Measurements from ENCODE around the gene DENND6B.

The DENND6B gene

DNA sequence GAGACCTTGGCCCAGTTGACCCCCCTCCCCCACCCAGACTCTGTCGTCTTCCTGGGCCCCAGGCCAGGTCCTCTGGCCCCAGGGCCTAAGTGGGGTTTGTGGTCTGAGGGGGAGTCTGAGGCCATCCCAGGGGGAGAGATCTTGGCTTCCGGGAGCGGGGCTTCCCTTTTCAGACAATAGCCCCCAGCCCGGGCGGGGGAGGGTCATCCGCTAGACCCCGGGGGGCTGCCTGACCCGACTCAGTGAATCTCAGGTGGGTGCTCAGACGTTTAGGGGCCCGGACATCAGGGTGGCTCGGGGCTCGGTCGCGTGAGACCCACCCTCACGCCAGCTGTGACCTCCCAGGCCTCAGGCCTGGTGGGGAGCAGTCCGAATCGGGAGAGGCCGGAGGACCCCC, 57.2 kb downstream of the DENND6B start:
- DNase-seq: no peak

DNA sequence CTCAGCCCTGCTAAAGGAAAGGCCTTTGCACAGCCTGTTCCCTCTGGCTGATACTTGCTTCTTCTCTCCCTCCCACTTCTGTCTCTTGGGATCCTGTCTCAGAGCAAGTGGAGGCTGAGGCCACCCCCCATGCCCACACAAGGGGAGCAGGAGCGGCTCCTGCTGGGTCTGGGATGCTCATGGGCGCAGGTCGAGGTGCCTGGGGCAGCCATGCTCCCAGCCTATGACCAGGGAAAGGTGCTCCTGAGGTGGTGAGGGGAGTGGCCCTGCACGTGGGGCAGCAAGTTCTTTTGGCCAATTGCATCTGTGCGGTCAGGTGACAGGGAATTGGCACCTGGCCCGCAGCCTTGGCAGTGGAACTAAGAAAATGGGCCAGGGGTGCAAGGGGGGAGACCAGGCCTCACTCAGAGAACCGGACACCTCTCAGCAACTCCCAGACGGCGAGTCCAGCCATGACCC, 58.1 kb downstream of the DENND6B start:
- no peak for DNase-seq

DNA sequence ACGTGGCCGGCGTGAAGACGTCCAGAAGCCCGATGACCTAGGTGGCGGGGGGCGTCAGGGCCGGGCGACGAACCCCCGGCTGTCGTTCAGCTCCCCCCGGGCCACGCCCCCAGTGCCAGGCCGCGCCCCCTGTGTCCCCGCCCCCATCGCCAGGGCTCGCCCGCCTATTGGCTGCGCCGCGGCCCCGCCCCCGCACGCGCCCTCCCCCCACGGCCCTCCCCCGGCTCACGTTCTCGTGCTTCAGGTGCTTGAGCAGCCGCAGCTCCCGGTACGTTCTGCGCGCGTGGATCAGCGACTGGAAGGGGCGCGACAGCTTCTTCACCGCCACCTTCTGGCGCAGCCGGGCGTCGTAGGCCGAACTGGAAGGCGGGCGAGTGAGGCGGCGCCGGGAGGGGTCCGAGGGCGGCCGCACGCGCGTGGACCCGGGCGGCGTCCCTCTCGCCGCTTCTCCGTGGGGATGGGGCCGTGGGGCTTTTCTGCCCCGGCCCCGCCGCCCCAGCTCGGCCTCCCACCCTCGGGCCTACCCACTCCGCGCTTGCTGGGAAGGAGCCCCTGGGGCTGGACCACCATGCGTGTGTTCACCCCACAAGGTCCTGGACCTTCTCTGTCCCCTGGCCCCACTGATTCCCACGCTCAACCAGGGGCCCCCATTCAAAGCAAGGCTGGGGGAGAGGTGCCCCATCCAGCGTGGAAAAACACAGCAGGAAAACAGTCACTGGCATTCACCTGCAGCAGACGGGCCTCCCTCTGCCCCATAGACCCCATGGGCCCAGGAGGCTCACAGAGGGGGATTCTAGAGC, 59.0 kb downstream of the DENND6B start:
- peak; percentile 67 for DNase-seq

DNA sequence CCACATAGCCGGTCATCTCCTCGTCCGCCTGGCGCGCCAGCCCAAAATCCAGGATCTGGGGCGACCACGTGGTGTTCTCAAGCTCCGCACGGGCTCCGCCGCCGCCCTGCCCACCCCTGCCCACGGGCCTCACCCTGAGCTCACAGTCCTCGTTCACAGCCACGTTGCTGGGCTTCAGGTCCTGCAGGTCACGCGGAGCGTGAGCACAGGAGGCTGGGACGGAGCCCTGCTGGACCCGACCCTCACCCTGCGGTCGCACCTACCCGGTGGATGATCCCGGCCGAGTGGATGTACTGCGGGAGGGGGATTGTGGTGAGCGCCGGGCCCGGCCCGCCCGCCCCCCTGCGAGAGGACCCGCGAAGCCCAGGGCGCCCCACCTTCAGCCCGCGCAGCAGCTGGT, 59.8 kb downstream of the DENND6B start:
- DNase-seq: no peak

DNA sequence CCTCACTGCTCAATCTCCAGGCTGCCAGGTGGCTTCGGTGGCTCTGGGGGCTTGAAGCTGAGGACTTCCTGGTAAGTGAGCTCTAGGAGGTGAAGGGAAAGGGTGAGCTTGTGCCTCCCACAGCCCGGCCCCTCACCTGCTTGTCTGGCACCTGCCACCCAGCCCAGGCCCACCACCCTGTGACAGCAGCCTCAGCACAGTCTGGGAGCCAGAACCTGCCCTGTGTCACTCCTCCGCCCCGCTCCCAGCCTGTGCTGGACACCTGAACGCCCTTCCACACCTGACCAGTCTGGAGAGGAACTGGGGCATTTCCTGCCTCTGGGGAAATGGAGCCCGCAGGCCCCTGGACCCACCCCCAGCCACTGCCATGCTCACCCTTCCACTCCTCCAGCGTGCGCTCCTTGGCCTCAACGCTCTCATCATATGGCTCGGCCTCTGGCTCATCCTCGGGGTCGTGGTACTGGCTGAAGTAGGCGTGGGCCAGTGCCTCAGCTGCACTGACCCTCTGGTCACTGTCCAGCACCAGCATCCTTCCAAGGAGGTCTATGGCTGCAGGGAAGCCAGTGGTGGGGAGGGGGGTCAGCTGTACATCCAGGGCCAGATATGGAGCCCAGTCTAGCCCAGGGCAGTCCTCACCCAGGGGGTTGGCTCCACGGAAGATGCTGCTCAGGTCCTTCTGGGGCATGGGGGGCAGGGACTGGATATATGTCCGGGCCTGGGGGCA, 61.7 kb downstream of the DENND6B start:
- no peak for DNase-seq

DNA sequence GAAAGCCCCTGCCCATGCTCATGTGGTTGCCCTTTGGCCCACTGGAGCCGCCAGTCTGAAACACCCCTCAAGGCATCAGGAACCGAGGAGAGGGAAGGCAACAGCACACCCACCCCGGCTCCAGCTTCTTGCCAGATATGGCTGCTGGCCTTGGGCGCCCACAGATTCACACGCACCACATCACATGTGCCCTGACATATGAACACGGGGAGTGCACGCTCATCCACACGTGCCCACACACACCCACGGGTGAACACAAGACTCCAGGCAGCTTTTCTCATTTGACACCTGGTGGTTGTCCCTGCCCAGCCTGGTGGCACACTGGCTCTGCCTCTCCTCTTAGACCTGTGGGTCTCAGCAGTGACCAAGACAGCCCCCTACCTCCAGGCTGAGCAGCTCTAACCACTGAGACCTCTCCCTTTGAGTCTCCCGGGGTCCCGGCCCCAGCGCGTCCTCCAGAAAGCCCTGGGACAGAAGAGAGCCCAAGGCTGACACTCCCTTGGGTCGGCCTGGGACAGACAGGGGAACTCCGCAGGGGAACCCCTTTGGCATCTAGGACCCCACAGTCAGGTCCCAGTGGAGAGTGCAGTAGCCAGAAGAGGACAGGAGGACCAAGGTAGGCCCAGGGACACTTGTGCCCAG, 62.6 kb downstream of the DENND6B start:
- DNase-seq: no peak

DNA sequence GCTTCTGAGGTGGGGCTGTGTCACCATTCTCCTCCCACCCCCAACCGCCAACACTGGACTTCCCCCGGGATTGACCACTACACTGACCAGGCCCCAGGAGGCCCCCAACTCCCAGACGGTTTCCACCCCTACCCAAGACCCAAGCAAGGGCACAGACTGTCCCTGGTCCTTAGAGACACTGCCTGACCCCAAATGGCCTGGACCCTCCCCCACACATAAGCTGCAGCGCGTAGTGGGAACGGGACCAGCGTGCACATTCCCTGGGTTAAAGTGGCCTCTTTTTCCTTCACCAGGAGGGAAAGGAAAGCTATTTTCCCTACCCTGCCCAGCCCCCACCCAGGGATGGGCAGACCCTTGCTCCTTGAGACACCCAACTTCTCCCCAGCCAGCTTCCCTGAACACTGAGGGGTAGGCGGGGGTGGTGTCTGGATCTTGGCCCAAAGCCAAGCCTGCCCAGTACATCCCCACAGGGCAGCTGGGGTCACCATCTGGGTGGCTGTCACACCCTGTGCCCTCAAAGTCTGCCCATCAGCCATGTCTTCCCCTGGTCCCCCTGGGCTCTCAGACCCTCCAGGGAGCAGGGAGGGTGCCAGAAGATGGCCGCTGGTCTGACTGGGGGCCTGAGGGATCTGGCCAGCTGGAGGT, 63.7 kb downstream of the DENND6B start:
- no peak for DNase-seq

DNA sequence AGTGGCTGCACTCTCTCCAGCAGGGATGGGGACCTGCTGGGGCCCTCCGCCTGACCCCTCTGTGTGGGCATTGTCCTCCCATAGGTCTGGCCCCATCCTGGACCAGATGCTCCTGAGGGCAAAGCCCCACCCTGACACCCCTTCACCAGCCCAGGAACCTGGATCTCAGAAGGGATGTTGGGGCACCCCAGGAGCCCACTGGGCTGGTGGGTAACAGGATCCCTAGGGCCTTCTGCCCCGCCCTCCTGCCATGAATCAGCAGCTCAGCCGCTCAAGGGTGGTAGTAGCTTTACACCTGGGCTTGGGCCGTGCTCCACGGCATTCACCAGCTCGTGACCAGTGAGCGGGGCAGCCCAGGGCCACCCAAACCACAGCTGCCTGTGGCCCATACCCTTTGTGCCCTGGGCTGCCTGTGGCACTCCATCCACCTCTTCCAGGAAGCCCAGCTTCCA, 64.3 kb downstream of the DENND6B start:
- no peak for DNase-seq

DNA sequence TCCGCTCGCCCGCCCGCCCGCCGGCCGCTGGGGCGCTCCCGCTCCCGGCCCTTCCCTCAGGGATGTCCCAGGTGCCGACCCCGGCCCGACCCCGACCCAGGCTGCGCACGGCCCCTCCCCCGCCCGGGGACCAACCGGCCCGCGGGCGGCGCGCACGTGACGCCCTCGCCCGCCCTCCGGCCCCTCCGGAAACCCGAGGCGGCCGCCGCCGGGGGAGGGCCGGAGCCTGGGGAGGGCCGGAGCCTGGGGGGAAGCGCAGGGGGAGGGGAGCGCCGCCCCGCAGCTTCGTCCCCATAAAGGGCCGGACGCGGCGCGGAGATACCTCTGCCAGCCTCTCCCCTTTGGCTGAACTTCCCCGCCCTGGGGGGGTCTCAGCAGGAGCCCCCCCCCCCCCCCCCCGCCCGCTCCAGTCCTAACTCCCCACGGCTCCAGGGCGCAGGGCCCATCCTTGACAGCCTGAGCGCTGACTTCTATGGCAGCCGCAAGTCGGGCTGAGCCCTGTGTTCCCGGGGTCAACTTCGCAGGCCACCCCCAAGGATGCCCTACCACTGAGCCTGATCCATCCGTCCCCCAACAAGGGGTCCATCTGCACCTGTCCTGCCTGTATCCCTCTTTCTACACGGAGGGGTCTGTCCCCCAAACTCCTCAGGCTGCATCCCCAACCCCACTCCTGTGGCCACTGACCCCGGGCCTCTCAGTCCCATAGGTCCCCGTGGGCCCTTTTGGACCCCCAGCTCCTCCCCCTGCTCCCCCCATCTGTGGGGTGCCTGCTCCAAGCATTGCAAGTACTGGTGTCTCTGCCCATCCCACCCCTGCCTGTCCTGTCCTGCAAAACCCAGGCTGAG, 65.0 kb downstream of the DENND6B start, which contains the start of gene MAPK12:
MAPK12 (minus strand) TSS at position 69 of the 845 bp plus-strand sequence. CDS start 174 bp downstream, outside the sequence.
- DNase-seq: no peak

DNA sequence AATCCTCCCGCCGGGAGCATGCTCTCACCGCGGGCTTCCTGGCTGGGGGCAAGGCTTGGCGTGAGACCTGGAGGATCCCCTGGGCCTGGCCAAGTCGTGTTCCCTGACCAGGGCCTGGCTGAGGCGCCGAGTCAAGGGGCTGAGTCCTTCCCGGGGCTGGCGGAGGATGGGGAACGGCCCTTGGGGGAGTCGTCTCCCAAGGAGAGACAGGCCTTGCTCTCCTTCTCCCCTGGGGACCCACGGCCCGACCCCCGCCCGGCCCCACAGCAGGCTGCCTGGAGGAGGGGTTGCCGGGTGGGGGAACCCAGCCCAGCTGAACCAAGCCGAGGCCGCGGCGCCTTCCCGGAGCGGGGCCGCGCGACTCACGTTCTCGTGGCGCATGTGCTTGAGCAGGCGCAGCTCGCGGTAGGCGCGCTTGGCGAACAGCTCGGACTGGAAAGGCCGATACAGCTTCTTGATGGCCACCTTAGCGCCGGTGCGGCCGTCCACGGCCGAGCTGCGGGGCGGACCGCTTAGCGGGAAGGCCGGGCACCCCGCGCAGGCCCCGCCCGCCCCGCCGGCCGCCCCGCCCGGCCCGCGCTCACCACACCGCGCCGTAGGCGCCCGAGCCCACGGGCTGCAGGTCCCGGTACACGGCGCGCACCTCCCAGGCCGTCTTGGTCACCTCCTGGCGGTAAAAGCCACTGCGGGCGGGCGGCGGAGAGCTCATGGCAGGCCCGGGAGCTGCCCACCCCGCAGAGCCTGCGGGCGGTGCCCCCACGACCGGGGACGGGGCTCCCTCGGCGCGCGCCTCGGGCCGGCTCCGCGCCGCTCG, 65.8 kb downstream of the DENND6B start:
- DNase-seq: peak; percentile 70

DNA sequence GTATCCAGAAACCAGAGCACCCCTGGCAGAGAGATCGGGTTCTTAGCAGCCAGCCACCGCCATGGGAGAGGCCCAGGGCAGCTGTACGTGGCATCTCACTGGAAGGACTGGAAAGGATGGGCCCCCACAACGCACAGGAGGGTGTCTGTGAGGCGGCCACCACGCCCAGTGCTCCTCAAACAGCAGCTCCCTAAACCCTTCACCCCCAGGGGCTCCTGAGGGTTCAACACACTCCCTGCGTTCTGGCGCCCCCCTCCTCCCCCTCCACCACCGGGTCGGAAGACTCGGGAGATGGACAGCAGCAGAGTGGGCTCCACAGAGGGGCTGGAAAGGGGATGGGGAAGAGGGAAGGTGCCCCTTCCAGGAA, 66.4 kb downstream of the DENND6B start:
- no peak for DNase-seq

DNA sequence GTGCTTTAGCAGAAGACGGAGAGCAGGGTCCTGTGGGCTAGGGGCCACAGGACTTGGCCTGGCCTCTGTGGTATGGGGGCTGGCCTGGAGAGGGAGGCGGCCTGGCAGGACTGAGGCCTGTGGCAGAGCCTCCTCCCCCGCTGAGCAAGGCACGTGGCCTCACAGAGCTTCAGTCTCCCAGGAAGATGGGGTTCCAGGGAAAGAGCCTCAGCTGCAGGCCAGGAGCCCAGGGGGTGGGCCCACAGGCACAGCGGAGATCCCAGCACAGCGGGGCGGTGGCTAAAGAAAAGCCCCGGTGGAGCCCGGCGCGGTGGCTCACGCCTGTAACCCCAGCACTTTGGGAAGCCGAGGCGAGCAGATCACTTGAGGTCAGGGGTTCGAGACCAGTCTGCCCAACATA, 67.5 kb downstream of the DENND6B start:
- no peak for DNase-seq
